Astrocyte (in vitro differentiated cells and primary cell): ENCODE measurements around the gene SH3BP2. TPM values are rescaled to one million over a fixed set of nuclear protein-coding genes. Genes with fewer than 3 reads are reported as not detected.

ENCODE experiments used
- DNase-seq: peaks from one replicate; pipeline ENCODE4 v3.0.0-alpha.2; 2010; ENCODE audit warnings: low read depth
- FAIRE-seq: peaks from 2 replicates; lab custom pipeline; 2011; peaks lifted over from hg19 to GRCh38; lab: Jason Lieb, UNC
- H2AFZ ChIP-seq: 2 replicates; pipeline ENCODE4 v1.6.0; 2012; ENCODE audit warnings: low read depth, low read length, inconsistent platforms
- H3K27ac ChIP-seq: 2 replicates; pipeline ENCODE4 v1.5.1; 2011; ENCODE audit warnings: low read depth, low read length, inconsistent platforms
- H3K27me3 ChIP-seq: 2 replicates; pipeline ENCODE4 v1.6.0; 2011; ENCODE audit warnings: low read length, inconsistent platforms; ENCODE audit not compliant: insufficient read depth
- H3K36me3 ChIP-seq: 2 replicates; pipeline ENCODE4 v1.5.1; 2011; ENCODE audit warnings: low read length, inconsistent platforms; ENCODE audit not compliant: insufficient read depth
- H3K4me1 ChIP-seq: 2 replicates; pipeline ENCODE4 v1.5.1; 2011; ENCODE audit warnings: low read length, inconsistent platforms; ENCODE audit not compliant: insufficient read depth
- H3K4me2 ChIP-seq: 2 replicates; pipeline ENCODE4 v1.6.0; 2012; ENCODE audit warnings: low read length, inconsistent platforms
- H3K4me3 ChIP-seq: 2 replicates; pipeline ENCODE4 v1.5.1; 2011; ENCODE audit warnings: low read depth, mild to moderate bottlenecking, low read length, inconsistent platforms; ENCODE audit not compliant: insufficient read depth
- H3K79me2 ChIP-seq: 2 replicates; pipeline ENCODE4 v1.6.0; 2012; ENCODE audit warnings: mild to moderate bottlenecking, low read length, inconsistent platforms; ENCODE audit not compliant: insufficient read depth
- H3K9ac ChIP-seq: 2 replicates; pipeline ENCODE4 v1.6.0; 2012; ENCODE audit warnings: mild to moderate bottlenecking, low read length, inconsistent platforms
- H3K9me3 ChIP-seq: 2 replicates; pipeline ENCODE4 v1.5.1; 2012; ENCODE audit warnings: low read depth, mild to moderate bottlenecking, low read length, inconsistent platforms; ENCODE audit not compliant: insufficient read depth
- H4K20me1 ChIP-seq: 2 replicates; pipeline ENCODE4 v1.6.0; 2012; ENCODE audit warnings: low read length, inconsistent platforms; ENCODE audit not compliant: insufficient read depth
- H3K27ac Mint-ChIP-seq: one replicate; pipeline ENCODE4 v1.8.0; 2021; ENCODE audit warnings: mild to moderate bottlenecking, mixed read lengths; ENCODE audit not compliant: unreplicated experiment
- H3K27me3 Mint-ChIP-seq: one replicate; pipeline ENCODE4 v1.8.0; 2021; ENCODE audit warnings: low read depth, mixed read lengths; ENCODE audit not compliant: unreplicated experiment
- H3K36me3 Mint-ChIP-seq: one replicate; pipeline ENCODE4 v1.8.0; 2021; ENCODE audit warnings: low read depth, mixed read lengths; ENCODE audit not compliant: unreplicated experiment
- H3K4me1 Mint-ChIP-seq: one replicate; pipeline ENCODE4 v1.8.0; 2021; ENCODE audit warnings: low read depth, mixed read lengths; ENCODE audit not compliant: unreplicated experiment
- H3K4me3 Mint-ChIP-seq: one replicate; pipeline ENCODE4 v1.8.0; 2021; ENCODE audit warnings: mild to moderate bottlenecking, moderate library complexity, mixed read lengths; ENCODE audit not compliant: unreplicated experiment
- H3K9me3 Mint-ChIP-seq: one replicate; pipeline ENCODE4 v1.8.0; 2021; ENCODE audit warnings: mild to moderate bottlenecking, mixed read lengths; ENCODE audit not compliant: unreplicated experiment
- EZH2 ChIP-seq: IDR thresholded peaks from 2 replicates; pipeline ENCODE4 v1.6.1; 2012; ENCODE audit warnings: mild to moderate bottlenecking, low read length, inconsistent platforms; ENCODE audit not compliant: insufficient read depth
- total RNA-seq: library from RNA; stranded (reverse); gene quantifications from 2 replicates; pipeline ENCODE4 v1.2.1, GENCODE V29; 2021
- TF ChIP-seq, protein P1 (sequence below): IDR thresholded peaks from 2 replicates; pipeline ENCODE4 v1.5.1; 2011; ENCODE audit warnings: low read depth, mild to moderate bottlenecking, inconsistent platforms, low read length, moderate library complexity; ENCODE audit not compliant: insufficient read depth

The SH3BP2 gene
- total RNA-seq, 1 donor from 2014 or later = 33.7 TPM

DNA sequence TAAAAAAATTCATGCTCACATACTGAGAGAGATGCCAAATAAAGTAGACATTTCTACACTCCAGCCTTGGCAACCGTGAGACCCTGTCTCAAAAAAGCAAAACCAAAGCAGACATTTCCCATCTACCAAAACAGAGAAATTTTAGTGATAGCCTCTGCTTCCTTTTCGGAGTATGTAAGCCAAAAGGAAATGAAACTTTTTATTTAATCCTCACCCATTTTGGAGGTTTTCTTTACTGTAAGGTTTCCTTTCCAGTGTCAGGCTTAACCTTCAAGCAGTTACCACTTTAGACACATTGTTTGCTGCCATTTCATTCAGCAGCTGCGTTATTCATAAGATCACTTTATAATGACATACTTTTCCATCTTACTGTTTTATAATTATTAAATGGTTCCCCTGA lies 66.6 kb downstream of the SH3BP2 start:
- Mint-ChIP-seq H3K9me3 (no peaks in the 10 kb centered on the region), H3K4me1 (peaks cover 42% of the 10 kb centered on the region), H3K36me3 (no peaks in the 10 kb centered on the region), H3K4me3 (no peak overlapping the region), H3K27ac (no peak overlapping the region), H3K27me3 (no peaks in the 10 kb centered on the region)
- TF ChIP-seq EZH2 = no peak
- TF ChIP-seq, protein P1, sequence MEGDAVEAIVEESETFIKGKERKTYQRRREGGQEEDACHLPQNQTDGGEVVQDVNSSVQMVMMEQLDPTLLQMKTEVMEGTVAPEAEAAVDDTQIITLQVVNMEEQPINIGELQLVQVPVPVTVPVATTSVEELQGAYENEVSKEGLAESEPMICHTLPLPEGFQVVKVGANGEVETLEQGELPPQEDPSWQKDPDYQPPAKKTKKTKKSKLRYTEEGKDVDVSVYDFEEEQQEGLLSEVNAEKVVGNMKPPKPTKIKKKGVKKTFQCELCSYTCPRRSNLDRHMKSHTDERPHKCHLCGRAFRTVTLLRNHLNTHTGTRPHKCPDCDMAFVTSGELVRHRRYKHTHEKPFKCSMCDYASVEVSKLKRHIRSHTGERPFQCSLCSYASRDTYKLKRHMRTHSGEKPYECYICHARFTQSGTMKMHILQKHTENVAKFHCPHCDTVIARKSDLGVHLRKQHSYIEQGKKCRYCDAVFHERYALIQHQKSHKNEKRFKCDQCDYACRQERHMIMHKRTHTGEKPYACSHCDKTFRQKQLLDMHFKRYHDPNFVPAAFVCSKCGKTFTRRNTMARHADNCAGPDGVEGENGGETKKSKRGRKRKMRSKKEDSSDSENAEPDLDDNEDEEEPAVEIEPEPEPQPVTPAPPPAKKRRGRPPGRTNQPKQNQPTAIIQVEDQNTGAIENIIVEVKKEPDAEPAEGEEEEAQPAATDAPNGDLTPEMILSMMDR = no peak
- peaks cover 96% of the 10 kb centered on the region for H4K20me1 ChIP-seq
- no peaks in the 10 kb centered on the region for H3K9me3 ChIP-seq
- peaks cover 27% of the 10 kb centered on the region for H3K4me1 ChIP-seq
- H3K79me2 ChIP-seq = peaks cover 100% of the 10 kb centered on the region
- FAIRE-seq = no peak
- no peaks in the 10 kb centered on the region for H3K27me3 ChIP-seq
- no peak overlapping the region for H3K9ac ChIP-seq
- DNase-seq = no peak
- peaks cover 2% of the 10 kb centered on the region for H3K36me3 ChIP-seq
- H3K4me2 ChIP-seq = no peak overlapping the region
- H2AFZ ChIP-seq = no peak overlapping the region
- no peak overlapping the region for H3K4me3 ChIP-seq
- no peak overlapping the region for H3K27ac ChIP-seq

DNA sequence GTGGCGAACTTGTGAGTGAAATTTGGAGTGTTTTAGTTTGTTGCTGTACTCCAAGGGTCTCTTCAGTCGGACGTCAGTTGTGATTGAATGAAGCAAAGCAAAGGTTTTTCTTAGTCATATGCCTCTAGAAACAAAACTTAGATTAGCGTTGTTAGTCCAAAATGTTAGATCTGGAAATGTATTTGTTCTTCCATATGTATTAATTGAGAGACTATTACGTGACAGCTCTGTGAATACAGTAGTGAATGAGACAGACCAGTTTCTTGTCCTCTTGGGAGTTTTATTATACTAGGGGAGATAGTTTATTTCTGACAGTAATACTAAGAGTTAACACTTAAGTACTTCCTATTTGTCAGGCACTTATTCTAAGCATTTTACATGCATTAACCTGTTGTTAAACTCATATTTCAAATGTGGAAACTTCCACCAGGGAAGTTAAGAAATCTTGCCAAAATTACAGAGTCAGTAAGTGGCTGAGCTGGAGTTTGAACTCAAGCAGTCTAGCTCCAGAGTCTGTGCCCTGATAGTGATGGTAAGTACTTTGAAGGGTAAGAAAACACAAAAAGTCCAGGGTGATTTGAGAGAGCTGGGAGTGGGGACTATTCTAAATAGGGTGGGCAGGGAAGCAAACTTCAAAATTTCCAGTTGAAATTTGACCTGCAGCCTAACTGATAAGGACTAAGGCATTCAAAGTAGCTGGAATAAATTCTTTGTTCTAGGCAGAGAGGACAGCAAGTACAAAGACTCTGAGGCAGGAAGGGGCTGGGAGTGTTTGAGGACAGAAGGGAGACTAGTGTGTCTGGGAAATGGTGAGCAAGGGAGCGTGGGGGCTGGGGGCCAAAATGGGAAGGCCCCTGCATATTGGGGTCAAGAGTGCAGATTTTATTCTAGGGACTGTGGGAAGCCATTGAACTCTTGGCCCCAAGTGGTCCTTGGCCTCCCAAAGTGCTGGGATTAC lies 67.8 kb downstream of the SH3BP2 start:
- peaks cover 40% of the 10 kb centered on the region for H3K4me1 Mint-ChIP-seq
- H3K27ac ChIP-seq = no peak overlapping the region
- no peaks in the 10 kb centered on the region for H3K9me3 Mint-ChIP-seq
- no peak overlapping the region for H2AFZ ChIP-seq
- no peak overlapping the region for H3K4me3 Mint-ChIP-seq
- DNase-seq (peak; percentile 56), FAIRE-seq (no peak)
- peaks cover 2% of the 10 kb centered on the region for H3K36me3 ChIP-seq
- H4K20me1 ChIP-seq = peaks cover 93% of the 10 kb centered on the region
- no peaks in the 10 kb centered on the region for H3K9me3 ChIP-seq
- H3K4me3 ChIP-seq = no peak overlapping the region
- H3K27ac Mint-ChIP-seq = peak overlapping the region; percentile 13
- no peaks in the 10 kb centered on the region for H3K27me3 Mint-ChIP-seq
- H3K79me2 ChIP-seq = peaks cover 100% of the 10 kb centered on the region
- H3K4me2 ChIP-seq = peak overlapping the region; percentile 31
- TF ChIP-seq, protein P1 = no peak
- no peak overlapping the region for H3K9ac ChIP-seq
- H3K4me1 ChIP-seq = peaks cover 31% of the 10 kb centered on the region
- no peaks in the 10 kb centered on the region for H3K27me3 ChIP-seq
- H3K36me3 Mint-ChIP-seq = no peaks in the 10 kb centered on the region
